ENCODE results near the gene UBR1.
"Not testable (repeated sequence)": the region's sequence is repeated elsewhere in the genome, so short reads cannot be mapped to it uniquely, and the experiment has no call there.

Gene UBR1

DNA sequence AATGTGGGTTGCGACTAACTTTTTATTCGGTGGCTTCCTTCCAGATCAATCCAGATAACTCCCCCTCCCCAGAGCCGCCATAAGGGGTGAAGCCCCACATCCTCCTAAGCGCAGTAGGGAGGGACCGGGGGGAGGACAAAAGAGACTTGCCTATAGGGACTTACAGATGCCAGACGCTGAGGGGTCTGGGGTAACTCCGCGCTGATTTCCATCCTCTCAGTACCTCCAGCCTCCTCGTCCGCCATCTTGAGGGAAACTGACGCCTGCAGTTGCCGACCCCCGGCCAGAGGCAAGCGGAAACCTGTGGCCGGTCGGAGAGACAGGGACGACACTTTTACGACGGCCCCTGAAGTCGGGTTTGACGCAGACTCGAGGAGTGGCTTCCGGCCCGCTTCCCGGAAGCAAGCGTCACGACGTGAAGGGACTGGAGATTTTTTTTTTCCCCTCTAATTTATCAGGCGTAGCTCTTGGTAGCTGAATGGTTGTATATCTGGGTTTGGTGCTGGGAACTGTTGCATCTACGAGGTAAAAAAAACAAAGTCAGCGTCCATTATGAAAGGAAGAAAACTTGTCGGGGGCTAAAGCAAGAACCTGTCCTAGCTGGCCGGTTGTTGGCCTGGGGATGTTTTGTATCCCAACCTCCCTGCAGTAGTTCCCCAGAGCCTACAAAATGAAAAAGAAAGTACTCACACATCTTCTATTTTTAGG is at the start of gene UBR1:
Gene UBR1 (minus strand): TSS at position 261 of the 708 bp plus-strand sequence. CDS start 16 bp downstream, at position 245.
- peak; percentile 51 for DNase-seq

GRCh38 chr15:43153269-43153668 is 47.4 kb upstream of the UBR1 start:
- DNase-seq = no peak

DNA sequence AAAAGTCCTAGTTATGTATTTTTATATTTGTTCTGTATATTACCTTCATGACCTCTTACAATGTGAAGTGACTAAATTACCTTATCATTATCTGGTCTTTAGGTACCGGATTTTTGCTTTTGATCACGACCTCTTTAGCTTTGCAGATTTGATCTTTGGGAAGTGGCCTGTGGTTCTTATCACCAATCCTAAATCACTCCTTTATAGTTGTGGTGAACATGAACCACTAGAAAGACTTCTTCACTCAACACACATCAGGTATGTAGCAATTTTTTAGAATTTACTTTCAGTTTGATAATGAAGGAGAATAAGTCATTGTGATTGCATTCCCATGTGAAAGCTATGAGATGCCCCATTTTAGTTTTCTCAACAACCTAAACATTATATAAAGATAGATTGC is 45.9 kb upstream of the UBR1 start:
- DNase-seq = no peak

GRCh38 chr15:43150191-43150929 is 44.5 kb upstream of the UBR1 start:
- DNase-seq = no peak

DNA sequence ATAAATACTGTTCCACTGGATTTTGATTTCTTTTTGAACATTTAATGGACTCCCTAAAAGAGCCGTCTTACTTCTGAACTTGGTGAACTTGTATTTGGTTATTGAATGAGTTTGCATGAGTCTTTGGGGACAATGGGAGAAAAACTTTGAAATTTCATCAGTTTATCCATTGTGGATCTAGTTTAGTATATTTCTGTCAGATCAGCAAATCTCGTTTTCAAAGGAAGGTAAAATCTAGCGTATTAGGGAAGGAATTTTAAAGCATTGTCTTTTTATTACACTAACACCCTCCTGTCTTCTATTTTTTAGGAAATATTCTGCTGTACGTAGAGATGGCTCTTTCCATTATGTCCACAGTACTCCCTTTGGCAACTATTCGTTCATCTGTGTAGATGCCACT is 40.3 kb upstream of the UBR1 start:
- no peak for DNase-seq

GRCh38 chr15:43144512-43144911 is 38.7 kb upstream of the UBR1 start:
- no peak for DNase-seq

DNA sequence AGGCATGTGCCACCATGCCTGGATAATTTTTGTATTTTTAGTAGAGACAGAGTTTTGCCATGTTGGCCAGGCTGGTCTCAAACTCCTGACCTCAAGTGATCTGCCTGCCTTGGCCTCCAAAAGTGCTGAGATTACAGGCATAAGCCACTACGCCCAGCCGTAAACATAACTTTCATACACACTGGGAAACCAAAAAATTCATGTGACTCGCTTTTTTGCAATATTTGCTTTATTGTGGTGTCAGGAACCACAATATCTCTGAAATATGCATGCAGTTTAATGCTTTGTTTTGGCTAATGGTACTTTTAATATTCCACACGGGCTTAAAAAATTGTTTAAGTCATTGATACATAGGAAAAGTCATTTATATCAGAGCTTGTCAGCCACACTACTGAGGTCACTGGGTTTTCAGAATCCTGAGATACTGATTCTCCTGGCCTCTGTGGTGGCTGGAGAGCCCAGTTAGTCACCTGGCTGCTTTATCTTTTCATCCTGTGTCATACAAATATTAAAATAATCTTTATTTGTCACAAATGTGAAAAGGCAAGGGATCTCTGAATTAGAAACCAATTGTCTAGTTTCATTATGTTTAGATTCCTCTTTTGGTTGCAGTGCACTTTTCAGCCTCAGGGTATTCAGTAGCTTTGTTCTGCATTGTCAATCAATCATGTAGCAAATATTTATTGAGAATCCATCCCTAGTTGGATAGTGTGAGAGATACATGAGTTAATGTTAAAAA is 37.5 kb upstream of the UBR1 start:
- no peak for DNase-seq

DNA sequence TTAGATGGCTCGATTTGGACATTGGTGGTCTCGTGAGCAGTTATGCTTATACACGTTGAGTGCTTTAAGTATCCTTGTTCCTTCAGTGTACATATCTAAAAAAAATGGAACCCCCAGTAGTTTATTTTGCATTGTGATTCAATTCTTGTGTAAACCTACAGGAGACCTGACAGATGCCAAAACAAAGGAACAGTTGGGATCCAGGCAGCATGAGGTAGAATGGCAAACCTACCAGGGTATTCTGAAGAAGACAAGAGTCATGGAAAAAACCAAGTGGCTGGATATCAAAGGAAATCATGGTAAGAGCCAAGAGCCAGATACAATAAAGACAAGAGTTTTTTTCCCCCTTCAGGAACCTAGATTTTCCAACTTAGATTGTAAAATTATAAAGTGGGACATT is 29.5 kb upstream of the UBR1 start:
- DNase-seq = peak; percentile 66

DNA sequence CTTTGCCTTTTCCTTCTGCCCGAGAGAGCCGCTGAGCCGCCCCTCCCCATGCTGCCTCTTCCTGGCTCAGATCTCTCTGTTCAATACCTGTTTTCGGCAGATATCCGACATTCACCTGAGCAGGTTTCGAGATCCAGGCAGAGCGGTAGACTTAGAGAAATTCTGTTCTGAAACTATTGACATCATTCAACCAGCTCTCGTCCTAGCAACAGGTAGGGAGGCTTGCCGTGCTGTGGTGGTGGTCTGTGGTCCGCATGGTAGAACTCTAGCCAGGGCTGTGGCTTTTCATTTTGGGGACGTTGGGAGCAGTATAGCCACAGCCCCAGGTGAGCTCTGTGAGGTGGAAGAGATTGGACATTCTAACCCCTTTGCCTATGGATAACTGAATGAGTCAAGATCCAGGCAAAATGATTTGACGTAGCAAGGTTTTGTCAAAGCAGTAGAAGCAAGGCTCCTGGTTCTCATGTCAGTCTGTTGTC is 28.4 kb upstream of the UBR1 start:
- DNase-seq = no peak

DNA sequence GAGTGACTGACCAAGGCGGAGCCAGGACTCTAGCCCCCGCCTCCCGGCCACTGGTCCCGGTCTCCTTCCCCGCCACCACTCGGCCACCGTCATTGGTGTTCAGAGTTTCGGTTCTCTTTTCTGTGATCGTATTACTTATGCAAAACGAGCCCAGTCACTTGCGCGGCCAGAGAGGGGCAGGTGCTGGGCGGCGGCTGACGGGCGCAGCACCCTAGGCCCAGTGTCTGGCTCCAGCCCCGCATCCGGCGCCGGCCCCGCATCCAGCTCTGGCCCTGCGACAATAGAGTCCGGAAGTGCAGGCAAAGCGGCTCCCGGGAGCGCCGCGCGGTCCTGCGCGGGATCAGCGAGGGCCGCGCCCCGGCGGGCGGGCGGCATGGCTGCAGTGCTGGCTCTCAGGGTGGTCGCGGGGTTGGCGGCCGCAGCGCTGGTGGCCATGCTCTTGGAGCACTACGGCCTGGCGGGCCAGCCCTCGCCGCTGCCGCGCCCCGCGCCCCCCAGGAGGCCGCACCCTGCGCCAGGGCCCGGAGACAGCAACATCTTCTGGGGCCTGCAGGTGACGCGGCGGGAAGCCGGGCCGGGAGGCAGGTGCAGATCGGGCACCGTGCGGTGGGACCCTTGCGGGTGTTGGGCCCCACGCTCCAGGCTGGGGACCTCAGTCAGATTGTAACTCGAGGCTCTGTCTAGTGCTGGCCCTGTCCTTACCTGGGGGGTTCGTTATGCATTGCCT is 27.8 kb upstream of the UBR1 start, which contains the start of gene TMEM62:
Gene TMEM62 (plus strand): TSS at position 157 of the 727 bp plus-strand sequence. CDS start 217 bp downstream, at position 374.
- DNase-seq = no peak

DNA sequence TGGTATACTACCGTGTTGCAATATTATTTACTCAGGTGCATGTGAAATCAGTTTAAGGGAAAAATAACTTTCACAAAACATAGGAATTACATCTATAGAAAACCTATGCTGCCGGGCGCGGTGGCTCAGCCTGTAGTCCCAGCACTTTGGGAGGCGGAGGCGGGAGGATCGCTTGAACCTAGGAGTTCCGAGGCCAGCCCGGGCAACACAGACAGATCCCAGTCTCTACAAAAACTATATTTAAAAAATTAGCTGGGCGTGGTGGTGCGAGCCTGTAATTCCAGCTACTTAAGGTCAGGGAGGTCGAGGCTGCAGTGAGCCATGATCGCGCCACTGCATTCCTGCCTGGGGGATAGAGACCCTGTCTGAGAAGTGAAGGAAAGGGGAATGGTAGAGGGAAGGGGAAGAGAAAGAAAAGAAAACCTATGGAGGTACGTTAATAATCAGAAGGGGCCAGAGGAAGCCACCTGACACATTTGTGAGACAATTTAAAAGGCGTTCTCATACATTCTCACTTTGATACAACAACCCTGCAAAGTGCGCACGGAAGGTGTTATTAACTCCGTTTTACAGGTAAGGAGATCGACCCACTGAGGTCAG is 27.1 kb upstream of the UBR1 start:
- DNase-seq = no peak

DNA sequence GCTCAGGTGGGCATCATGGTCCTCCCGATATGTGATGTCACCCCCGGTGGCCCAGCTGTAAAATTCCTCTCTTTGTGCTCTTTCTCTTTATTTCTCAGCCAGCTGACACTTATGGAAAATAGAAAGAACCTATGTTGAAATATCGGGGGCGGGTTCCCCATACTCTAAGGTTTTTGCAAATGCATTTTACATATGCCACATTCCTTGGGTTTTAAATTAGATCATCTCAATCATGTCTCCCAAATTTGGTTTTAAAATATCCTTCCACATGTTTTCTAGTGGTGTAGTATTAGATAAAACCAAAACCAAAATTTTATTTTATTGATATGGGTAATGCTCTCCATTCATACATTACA is 23.1 kb upstream of the UBR1 start:
- DNase-seq = no peak

GRCh38 chr15:43128174-43128979 is 22.5 kb upstream of the UBR1 start:
- not testable (repeated sequence) for DNase-seq

DNA sequence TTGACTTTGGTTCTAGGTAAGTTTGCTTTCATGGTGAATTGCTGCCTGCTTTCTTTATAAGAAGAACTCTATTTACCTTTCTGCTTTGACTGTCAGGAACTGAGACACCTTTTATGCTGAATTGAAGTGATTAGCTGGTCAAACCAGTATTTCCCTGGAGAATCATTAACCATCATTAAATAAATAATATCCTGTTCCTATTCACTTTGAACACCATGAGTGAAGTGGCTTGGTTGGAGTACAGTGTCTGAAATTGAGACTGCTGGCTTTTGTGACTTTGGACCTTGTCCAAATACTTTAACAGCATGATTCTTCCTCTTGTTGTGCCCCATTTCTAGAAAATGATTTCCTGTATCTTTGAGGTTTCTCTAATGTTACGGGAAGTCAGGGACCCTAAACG is 21.9 kb upstream of the UBR1 start:
- peak; percentile 36 for DNase-seq

- no peak for DNase-seq
Observed at GRCh38 chr15:43126356-43126755, 20.5 kb upstream of the UBR1 start.

DNA sequence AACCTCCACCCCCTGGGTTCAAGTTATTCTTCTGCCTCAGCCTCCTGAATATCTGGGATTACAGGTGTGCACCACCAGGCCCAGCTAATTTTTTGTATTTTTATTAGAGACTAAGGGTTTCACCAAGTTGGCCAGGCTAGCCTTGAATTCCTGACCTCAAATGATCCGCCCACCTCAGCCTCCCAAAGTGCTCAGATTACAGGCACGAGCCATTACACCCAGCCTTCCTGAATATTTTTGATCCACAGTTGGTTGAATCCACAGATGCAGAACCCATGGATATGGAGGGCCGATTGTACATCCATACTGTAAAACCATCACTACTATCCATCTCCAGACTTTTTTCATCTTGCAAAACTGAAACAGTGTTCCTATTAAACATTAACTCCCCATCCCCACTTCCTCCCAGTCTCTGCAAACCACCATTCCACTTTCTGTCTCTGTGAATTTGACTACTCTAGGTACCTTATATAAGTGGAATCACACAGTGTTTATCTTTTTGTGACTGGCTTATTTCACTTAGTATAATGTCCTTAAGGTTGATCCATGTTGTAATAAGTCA is 19.3 kb upstream of the UBR1 start:
- no peak for DNase-seq

DNA sequence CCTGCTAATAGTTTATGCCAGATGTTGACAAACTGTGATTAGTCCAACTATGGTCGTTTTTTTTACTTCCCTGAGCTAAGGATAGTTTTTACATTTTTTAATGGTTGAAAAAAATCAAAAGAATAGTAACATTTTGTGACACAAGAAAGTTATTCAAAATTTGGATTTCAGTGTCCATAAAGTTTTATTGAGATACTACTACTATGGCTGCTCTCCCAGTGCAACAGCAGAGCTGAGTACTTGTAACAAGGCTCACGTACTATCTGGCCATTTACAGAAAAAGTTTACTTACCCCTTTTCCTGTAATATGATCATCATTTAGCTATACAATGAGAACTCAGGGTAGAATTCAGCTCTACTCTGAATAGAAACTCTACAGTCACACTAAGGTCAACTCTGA is 16.0 kb upstream of the UBR1 start:
- DNase-seq = no peak

GRCh38 chr15:43118829-43119228 is 13.0 kb upstream of the UBR1 start:
- no peak for DNase-seq

- DNase-seq = no peak
Observed at GRCh38 chr15:43118286-43118685, 12.4 kb upstream of the UBR1 start.

DNA sequence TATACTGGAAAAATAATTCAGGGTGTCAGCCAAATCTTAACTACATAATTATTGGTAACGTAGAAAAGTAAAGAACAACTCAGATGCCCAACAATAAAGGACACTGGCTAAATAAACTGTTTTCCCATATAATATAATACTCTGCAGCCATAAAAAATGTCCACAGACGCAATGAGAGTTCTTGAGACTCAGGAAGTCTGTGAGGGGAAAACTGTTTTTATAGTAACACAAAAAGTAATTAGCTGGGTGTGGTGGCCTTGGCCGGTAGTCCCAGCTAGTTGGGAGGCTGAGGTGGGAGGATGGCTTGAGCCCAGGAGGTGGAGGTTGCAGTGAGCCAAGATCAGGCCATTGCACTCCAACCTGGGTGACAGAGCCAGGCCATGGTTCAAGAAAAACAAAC is 5.5 kb upstream of the UBR1 start:
- DNase-seq = no peak

GRCh38 chr15:43107751-43108150 is 1.9 kb upstream of the UBR1 start:
- no peak for DNase-seq
